ENCODE results near the gene NRG3.

GRCh38 chr10:81957976-81958375, 83.0 kb downstream of the NRG3 start:
- TF ChIP-seq CTCF (IDR thresholded peaks at IDR 0.05) (no peak), EZH2 (IDR thresholded peaks at IDR 0.05; ENCODE audit: borderline replicate concordance, insufficient read depth, low read depth, low read length, poor library complexity, severe bottlenecking) (no peak)
